ENCODE results near the gene ZSWIM1.

Gene ZSWIM1

GRCh38 chr20:45835825-45836224 is 45.2 kb upstream of the ZSWIM1 start:
- TF ChIP-seq CTCF (IDR thresholded peaks at IDR 0.05) (no peak), ZFX (IDR thresholded peaks at IDR 0.05; ENCODE audit: borderline replicate concordance) (no peak)
- H3K27ac ChIP-seq = no peak overlapping the region

DNA sequence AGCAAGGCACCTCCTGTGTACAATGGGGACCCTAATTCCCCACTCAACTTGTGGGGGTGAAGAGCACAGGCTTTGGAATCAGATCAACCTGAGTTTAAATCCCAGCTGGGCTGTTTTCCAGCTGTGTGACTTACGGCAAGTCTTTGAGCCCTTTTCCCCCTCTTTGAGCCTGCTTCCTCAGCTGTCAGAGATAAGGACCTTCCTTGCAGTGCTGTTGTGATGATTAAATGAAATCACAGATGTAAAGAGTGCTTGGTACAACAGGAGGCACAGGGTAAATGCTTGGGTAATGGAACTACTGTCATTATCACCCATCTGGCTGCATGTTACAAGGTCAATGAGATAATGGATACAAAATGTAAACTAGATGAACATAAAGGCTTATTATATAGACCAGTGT is 44.2 kb upstream of the ZSWIM1 start:
- no peak for TF ChIP-seq CTCF (IDR thresholded peaks at IDR 0.05)
- no peak for TF ChIP-seq ZFX (IDR thresholded peaks at IDR 0.05; ENCODE audit: borderline replicate concordance)
- no peak overlapping the region for H3K27ac ChIP-seq

- H3K27ac ChIP-seq = no peak overlapping the region
- TF ChIP-seq CTCF (IDR thresholded peaks at IDR 0.05) = no peak
- no peak for TF ChIP-seq ZFX (IDR thresholded peaks at IDR 0.05; ENCODE audit: borderline replicate concordance)
Measured at GRCh38 chr20:45840700-45841198, 40.3 kb upstream of the ZSWIM1 start.

GRCh38 chr20:45841407-45842129 is 39.5 kb upstream of the ZSWIM1 start:
- TF ChIP-seq ZFX (IDR thresholded peaks at IDR 0.05; ENCODE audit: borderline replicate concordance) = no peak
- no peak for TF ChIP-seq CTCF (IDR thresholded peaks at IDR 0.05)
- no peak overlapping the region for H3K27ac ChIP-seq

- TF ChIP-seq ZFX (IDR thresholded peaks at IDR 0.05; ENCODE audit: borderline replicate concordance) = no peak
- TF ChIP-seq CTCF (IDR thresholded peaks at IDR 0.05) = no peak
- H3K27ac ChIP-seq = no peak overlapping the region
Measured at GRCh38 chr20:45842169-45842812, 38.7 kb upstream of the ZSWIM1 start.

DNA sequence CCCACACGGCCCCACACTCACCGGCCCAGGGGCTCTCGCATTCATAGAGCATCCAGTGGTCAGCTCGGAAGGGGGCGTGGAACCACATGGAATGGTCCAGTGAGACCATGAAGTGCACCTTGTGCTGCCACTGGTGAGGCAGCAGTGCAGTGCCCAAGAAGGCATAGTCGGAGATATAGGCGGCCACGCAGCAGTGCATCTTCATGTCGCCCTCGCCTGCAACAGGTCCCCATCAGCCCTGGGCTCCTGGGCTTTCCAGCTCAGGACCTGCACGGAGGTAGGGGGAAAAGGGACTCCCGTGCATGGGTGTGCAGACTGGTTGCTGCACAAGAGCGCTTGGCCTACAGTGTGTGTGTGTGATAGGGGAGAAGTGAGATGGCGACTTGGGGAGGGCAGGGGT is 37.5 kb upstream of the ZSWIM1 start:
- TF ChIP-seq CTCF (IDR thresholded peaks at IDR 0.05) = no peak
- H3K27ac ChIP-seq = no peak overlapping the region

DNA sequence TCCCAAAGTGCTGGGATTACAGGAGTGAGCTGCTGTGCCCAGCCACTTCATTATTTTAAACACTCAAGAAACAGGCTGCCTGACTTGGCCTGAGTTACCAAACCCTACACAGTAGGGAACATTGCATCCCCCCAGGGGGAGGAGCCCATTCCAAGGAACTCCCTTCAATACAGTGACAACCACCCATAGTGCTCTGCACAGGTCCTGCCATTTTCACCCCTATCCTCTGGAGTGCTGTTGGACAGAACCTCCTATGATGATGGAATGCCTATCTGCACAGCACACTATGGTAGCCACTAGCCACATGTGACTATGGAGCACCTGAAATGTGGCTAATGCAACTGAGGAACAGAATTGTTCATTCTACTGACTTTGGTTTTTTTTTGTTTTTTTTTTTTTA is 35.6 kb upstream of the ZSWIM1 start:
- no peak overlapping the region for H3K27ac ChIP-seq
- no peak for TF ChIP-seq CTCF (IDR thresholded peaks at IDR 0.05)
- TF ChIP-seq ZFX (IDR thresholded peaks at IDR 0.05; ENCODE audit: borderline replicate concordance) = no peak
